Adrenal gland (tissue), 5 donors: ENCODE data around the gene PTGES2.
"Not testable (repeated sequence)": the region's sequence is repeated elsewhere in the genome, so short reads cannot be mapped to it uniquely, and the experiment has no call there.

ENCODE experiments used
- POLR2A ChIP-seq, 2 donors: fragments of 450-650 bp; IDR thresholded peaks; one replicate each; pipeline ENCODE4 v1.6.1; 2017; ENCODE audit warnings: antibody characterized with exemption in 2 of 2, mild to moderate bottlenecking in 2 of 2, moderate library complexity in 1 of 2
- TF ChIP-seq, protein P1 (sequence below), 6 experiments: fragments of 450-650 bp in 4 of 6; fragments of 200-600 bp in 2 of 6; sonication (generic) in 1 of 6; IDR thresholded peaks; 1 replicate in 5 of 6; 2 replicates in 1 of 6; pipeline versions ENCODE4 v1.5.1 to v1.8.0; 2016 to 2021; ENCODE audit warnings: antibody characterized with exemption in 6 of 6, mild to moderate bottlenecking in 2 of 6, moderate library complexity in 1 of 6
- donor health status: DM: no; HTN: no; CAD: no.

DNA sequence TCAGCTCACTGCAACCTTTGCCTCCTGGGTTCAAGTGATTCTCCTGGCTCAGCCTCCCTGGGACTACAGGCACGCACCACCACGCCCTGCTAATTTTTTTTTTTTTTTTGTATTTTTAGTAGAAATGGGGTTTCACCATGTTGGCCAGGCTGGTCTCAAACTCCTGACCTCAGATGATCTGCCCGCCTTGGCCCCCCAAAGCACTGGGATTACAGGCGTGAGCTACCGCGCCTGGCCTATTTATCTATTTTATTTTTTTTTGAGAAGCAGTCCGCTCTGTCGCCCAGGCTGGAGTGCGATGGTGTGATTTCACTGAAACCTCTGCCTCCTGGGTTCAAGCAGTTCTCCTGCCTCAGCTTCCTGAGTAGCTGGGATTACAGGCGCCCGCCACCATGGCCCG is 56.1 kb downstream of the PTGES2 start:
- TF ChIP-seq POLR2A (IDR thresholded peaks at IDR 0.05), result not testable (repeated sequence)
- TF ChIP-seq, protein P1, sequence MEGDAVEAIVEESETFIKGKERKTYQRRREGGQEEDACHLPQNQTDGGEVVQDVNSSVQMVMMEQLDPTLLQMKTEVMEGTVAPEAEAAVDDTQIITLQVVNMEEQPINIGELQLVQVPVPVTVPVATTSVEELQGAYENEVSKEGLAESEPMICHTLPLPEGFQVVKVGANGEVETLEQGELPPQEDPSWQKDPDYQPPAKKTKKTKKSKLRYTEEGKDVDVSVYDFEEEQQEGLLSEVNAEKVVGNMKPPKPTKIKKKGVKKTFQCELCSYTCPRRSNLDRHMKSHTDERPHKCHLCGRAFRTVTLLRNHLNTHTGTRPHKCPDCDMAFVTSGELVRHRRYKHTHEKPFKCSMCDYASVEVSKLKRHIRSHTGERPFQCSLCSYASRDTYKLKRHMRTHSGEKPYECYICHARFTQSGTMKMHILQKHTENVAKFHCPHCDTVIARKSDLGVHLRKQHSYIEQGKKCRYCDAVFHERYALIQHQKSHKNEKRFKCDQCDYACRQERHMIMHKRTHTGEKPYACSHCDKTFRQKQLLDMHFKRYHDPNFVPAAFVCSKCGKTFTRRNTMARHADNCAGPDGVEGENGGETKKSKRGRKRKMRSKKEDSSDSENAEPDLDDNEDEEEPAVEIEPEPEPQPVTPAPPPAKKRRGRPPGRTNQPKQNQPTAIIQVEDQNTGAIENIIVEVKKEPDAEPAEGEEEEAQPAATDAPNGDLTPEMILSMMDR (IDR thresholded peaks at IDR 0.05), result not testable (repeated sequence)
